ENCODE measurements around the gene FOXF1.

Gene FOXF1

GRCh38 chr16:86510465-86511261, at the start of gene FOXF1:
Gene FOXF1, plus strand, starts transcription at chr16:86510527. Its CDS starts 43 bp downstream, at chr16:86510570.
- no peak within 1 kb of the TSS for H3K27ac ChIP-seq
- TF ChIP-seq ZFX (IDR thresholded peaks at IDR 0.05; ENCODE audit: borderline replicate concordance) (no peak), CTCF (IDR thresholded peaks at IDR 0.05) (no peak)

GRCh38 chr16:86461037-86461436, 49.3 kb upstream of the FOXF1 start:
- TF ChIP-seq CTCF (IDR thresholded peaks at IDR 0.05) (no peak), ZFX (IDR thresholded peaks at IDR 0.05; ENCODE audit: borderline replicate concordance) (no peak)
- no peak overlapping the region for H3K27ac ChIP-seq

GRCh38 chr16:86462334-86463084, 47.8 kb upstream of the FOXF1 start:
- no peak overlapping the region for H3K27ac ChIP-seq
- TF ChIP-seq ZFX (IDR thresholded peaks at IDR 0.05; ENCODE audit: borderline replicate concordance) (no peak), CTCF (IDR thresholded peaks at IDR 0.05) (no peak)

- no peak for TF ChIP-seq ZFX (IDR thresholded peaks at IDR 0.05; ENCODE audit: borderline replicate concordance)
- TF ChIP-seq CTCF (IDR thresholded peaks at IDR 0.05), result no peak
- H3K27ac ChIP-seq, result no peak overlapping the region
These were observed 46.3 kb upstream of the FOXF1 start for GRCh38 chr16:86464044-86464443.

- H3K27ac ChIP-seq, result no peak overlapping the region
These were observed 44.9 kb upstream of the FOXF1 start for GRCh38 chr16:86465434-86465833.

GRCh38 chr16:86466696-86467406, 43.5 kb upstream of the FOXF1 start:
- TF ChIP-seq CTCF (IDR thresholded peaks at IDR 0.05) (no peak), ZFX (IDR thresholded peaks at IDR 0.05; ENCODE audit: borderline replicate concordance) (no peak)
- no peak overlapping the region for H3K27ac ChIP-seq

More at GRCh38 chr16:86465434-86465833, 44.9 kb upstream of the FOXF1 start:
- TF ChIP-seq ZFX (IDR thresholded peaks at IDR 0.05; ENCODE audit: borderline replicate concordance) (no peak), CTCF (IDR thresholded peaks at IDR 0.05) (no peak)

Data from 22Rv1 (cell line).